ENCODE results near the gene ARL15.

The ARL15 gene

DNA sequence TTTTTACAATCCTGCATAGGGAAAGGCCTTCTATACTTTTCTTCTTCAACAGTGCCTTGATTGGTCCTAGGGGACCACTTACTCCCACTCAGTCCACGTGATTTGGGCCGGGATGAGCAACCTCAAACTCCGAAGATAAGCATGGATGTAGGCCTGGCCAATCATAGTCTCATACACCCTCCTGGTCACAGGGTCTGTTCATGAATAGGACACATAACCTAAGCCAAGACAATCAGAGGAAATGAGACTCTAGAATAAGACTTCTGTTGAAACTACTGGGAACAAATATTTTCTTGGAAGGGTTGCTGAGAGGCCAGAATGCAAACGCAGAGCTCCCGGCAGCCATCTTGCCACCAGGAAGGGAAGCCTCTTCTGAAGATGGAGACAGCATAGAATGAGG, 68.1 kb downstream of the ARL15 start:
- no peak for DNase-seq

DNA sequence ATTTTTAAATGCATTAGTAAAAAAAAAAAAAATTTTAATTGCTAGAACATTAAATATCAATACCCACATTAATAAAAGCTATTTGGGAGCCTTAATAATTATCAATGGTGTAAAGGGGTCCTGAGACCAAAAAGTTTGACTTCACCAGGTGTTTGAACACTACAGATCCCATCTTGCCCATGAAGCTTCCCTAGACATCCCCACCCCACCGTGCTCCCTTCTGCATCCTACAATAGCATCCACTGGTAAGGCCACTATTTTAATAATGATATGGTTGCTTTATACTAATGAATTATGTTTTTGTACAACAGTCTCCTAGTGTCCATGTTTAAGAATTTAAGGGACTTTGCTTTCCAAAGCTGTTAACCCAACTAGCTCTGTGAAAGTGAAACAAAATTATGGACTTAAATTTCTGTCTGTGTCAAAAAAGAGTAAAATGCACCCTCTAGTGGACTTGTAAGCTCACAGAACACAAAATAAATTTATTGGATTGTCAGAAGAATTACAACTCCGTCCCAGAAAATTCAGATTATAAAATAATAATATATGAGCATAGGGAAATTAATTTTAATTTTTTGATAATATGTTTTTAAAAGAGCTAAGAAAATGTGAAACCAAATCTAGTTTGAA, 76.0 kb downstream of the ARL15 start:
- no peak for DNase-seq

DNA sequence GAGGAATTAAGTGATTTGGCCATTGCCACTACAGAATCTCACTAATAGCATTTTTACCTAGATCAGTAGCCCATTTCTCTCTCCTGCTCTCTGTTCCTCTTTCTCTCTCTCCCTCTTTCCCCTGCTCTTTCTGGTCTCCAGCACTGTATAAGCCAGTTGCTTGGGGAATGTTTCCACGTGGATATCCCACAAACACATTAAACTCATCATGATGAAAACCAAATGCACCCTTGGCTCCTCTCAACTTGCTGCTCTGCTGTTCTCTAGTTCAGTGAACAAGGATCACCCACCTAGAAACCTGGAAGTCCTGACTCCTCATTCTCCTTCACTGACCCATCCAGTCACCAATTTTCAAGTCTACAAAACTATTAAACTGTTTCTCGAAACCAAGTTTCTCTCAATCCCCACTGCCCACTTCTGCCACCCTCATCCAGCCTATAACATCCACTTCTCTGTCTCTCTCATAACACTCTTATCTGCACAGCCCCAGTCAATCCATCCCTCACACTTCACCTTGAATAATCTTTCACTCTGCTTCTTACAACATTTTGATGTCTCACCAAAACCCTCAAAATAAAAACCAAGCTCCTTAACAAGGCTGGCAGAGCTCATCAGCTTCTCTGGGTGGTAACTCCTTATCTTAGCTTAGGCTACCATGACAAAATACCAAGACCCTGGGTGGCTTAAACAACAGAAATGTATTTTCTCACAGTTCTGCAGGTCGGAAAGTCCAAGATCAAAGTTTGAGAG, 79.3 kb downstream of the ARL15 start:
- DNase-seq = no peak

DNA sequence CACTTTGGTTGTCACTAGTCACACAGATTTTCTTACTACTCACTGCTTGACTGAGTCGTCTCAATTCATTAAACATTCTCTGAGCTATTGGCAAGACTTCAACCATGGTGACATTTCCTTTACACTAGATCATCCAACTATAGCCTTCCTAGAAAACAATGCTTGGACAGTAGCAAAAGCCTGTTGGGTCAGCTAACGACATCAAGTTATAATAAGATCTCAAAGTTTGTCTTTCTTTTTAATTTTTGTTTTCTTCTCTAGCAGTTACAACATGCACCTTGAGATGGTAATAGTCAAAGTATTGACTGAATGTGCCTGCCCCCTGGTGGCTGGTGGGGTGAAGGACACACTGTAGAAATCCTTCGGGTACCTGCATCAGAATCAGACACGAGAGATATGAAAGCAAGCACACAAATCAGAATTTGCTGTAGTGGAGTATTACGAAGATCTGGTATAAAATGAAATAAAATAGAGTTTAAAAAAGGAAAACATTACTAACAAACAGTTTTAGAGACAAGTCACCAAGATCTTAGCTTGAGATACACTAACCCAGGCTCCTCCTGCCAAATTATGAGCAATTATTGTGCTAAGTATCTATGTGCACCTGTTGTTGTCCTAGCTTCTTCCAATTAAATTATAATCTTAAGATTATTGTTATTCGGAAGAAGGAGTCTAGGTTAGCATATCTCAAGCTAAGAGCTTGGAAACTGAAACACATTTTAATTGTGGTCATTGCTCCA, 81.2 kb downstream of the ARL15 start:
- DNase-seq = peak; percentile 41

DNA sequence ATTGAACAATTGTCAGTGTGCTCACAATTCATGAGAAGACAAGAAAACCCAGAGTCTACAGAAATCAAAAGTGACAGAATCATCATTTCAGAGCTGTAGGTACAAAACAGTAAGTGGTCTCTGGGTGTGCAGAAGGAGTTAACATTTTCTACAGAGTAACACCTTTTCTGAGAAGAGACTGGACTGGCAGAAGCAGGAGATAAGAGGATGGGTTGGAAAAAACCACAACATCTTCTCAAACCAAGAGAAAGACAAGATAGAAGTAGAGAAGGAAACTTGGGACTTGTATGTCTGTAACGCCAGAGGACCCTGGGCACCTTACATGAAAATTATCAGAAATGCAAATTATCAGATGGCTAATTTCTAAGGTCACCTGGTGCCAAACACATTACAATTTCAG, 82.6 kb downstream of the ARL15 start:
- no peak for DNase-seq

DNA sequence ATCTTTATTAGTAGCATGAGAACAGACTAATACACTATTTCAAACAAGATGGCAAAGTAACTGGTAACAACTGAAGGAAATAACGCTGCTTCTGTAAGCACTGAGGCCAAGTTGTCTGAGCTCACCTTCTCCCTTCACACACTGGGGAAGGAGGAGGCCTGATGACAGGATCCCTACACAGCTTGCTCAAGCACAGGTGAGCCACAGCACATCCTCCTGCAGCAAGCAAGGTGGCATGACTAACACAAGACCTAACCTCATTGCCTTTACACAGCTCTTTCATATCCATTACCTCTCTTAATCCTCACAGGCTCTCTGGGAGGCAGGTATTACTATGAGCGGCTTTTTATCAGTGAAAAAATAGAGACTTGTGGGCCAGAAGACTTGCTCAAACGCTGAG, 83.3 kb downstream of the ARL15 start:
- no peak for DNase-seq

DNA sequence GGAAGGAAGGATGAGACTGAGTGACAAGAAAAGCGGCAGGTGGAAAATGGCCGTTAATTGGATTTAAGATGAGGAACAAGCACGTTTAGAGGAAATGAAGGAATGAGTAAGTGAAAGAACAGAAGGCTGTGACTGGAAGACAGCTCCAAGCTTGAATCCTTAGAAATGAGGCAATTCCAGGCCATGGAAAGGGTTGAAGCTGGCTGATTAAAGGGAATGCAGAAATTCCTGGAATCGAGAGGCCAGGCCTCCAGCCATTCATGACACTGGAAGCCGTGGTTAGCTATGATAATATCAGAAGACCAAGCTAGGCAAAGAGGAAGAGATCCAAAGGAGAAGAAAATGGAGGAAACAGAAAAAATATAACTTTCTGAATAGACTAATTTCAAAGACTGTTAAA, 84.2 kb downstream of the ARL15 start:
- DNase-seq = no peak

DNA sequence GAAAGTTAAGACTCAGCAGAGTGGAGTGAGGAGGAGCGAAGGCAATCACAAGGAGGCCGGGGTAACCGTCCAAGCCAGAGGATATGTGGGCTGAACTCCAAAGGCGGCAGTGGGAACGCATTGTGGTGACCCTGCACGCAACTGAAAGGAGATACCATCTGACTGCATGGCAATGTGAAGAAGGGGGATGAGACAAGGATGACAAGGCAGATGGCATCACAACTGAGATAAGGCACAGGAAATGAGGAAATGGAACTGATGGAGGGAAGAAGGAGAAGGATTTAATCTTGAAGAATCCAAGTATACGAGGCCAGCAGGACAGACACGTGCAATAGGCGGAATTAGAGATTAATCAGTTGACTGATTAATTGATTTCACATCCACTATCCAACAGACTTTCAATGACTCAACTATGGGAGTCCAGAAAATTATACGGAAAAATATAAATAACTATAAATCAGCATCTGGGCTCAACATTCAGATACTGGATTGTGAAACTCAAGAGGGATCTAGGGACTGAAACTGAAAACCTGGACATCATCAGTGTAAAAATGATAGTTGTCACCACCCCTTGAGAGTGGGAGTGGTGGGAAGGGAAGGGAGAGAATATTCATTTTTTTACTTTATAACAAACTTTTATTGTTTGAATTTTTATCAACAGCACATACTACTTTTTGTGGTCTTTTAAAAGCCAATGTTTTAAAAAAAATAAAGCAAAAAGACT, 86.1 kb downstream of the ARL15 start:
- no peak for DNase-seq

DNA sequence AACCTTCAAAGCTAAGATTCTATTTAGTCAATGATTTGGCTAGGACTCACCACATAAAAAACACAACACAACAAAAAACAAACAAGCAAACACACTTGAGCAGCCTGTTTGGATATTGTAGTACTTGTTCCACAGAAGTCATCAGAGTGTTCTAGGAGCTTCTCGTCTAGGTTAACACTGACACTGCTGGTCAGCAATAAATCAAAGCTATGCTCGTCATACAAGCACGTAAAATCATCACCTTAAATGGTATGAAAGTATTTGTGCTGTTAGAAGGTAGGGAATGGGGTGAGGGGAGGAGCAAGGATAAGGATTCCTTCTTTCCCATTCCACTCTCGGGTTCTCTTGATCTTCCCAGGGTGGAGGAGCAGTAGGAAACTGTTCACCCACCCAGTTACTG, 88.0 kb downstream of the ARL15 start:
- no peak for DNase-seq

DNA sequence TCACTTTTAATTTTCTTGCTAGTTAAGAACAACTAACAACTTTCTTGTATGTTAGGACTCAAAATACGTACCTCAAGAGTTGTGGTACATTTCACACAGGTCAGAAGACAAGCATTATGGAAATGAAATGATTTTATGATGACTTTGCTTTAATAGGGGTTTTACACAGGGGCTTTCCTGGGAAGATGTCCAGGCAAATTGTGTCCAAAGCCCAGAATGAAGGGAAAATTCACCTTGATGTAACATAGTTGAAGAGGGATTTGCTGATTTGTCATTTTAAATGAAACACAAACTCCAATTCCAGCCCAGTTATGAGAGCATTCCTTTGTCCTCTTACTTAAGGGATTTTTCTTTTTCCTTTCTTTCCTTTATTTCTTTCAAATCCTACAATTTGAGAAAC, 89.2 kb downstream of the ARL15 start:
- no peak for DNase-seq

DNA sequence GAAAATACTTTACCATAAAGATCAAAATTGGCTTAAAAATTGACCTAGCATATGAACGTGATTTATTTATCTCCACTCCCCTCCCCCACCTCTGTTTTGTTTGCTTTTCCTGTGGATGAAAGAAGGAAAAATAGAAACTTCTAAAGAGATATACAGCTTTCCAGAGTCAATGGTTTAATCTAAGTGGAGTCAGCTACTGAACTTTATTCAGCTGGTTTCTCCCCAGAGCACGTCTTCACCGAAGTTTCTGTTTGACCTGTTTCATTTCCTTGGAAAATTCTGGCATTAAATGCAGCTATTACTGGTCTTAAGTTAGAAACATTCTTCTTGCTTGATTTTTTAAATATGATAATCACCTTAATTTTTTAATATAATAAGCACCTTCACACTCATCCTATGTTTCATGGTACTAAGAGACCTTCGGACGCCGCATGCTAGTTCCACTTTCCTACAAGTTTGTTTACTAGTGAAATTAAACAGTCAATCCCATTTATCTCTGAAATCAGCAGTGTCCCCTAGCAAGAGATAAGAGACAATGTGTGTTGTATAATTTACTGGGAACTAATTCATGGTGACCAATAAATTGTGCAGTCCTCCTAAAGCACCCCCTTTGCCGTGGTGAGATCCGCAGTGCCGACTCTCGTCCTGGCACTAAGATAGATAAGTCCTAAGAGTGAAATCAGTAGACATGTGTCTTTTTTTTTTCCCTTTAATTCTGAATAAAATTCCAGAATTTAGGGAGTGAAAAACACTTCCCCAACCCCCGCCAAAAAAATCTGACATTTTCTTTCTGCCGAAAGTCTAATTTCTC, 89.9 kb downstream of the ARL15 start:
- no peak for DNase-seq

DNA sequence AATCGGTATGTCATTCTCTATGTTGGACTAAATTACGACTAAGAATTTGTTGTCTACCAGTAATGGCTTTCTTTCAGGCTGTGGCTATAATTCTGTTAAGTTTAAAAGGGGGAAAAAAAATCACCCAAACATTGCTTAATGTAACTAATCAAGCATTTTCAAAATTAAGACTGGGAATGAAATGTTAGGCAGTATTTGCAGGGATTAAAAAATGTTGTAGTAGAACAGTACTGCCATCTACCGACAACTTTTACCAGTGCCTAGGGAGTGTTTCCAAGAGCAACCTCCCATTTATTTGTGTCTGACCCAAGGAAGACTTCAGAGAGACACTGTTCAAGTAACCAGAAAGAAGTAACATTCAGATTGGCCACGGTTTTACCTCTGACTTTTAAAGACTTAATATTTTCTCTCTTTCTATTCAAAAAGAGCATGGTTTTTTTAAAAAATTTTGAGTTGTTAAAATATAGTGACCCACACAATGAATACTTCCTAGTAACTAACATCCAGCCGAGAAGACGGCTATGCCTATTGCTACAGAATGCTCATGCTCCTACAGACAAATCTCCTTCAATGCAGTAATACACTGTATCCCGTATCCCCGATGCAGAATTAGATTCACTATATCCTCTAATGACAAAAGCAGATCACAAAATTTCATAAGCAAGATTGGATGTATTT, 92.4 kb downstream of the ARL15 start:
- DNase-seq = no peak

DNA sequence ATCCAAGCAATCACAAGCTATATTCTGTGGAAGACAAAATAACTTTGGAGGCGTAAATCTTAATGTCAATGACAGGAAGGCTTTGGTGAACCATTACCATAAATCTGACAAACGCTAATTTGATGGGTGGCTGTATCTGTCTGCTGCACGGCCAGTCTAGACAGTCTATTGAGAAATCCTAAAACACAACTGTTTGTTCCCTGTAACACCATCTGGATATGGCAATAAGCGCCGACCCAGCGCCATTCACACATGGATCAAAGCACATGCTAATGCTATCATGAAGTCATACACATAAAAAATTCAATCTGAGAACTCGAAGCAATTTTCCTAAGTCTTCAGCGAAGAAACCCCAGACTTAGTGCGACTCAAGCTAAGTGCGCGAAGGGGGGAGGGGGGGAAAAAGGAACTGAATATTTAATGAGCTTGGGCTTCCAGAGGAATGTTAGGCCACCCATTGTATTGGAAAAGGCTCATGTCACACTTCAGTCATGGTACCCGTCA, 95.1 kb downstream of the ARL15 start:
- no peak for DNase-seq

DNA sequence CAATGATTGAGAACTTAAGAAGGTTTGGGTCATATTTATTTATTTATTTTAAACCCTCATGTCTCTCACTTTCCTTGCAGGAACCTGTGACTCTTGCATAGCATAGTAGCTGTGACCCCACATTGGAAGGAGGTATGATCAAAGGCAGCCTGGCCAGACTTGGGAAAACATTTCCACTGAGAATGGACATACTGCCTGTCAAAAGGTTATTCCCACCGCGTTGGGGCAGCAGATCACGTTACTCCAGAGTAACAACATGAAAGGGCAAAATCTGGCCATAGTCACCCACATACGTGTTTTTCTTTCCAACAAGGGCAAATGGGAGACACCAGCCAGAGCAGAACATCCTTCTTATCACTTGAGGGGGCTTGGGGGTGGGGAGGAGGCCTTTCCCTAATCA, 95.7 kb downstream of the ARL15 start:
- no peak for DNase-seq

DNA sequence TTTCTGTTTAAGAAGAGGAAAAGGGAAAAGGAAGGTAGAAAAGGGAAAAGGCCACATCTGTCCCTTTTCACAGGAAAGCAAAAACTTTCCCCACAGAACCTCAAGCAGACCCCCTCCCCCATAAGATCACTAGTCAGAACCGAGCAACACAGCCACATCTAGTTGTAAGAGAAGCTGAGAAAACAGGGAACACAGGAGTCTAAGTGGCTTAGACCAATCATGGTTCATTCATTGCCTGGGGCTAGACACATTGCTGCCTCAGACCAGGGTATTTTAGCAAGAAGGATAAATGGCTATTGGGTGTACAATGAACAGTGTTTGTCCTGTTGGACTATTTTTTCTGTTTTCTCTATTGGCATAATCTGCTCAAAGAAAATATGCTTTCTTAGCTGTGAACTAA, 98.0 kb downstream of the ARL15 start:
- no peak for DNase-seq

DNA sequence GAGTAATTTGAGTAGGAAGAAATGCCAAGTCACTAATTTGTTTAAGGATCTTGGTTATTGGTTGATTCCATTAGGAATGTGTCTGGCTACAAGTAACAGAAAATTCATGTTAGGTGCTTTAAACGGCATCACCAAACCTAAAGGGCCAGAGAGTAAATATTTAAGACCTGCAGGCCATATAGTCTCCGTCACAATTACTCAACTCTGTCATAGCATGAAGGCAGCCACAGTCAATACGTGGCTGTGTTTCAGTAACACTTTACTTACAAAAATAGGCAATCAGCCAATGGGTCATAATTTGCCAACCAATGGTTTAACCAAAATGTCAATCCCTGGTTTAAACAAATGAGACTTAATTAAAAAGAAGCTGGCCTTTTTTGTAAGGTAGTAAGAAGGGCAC, 98.5 kb downstream of the ARL15 start:
- DNase-seq = no peak

DNA sequence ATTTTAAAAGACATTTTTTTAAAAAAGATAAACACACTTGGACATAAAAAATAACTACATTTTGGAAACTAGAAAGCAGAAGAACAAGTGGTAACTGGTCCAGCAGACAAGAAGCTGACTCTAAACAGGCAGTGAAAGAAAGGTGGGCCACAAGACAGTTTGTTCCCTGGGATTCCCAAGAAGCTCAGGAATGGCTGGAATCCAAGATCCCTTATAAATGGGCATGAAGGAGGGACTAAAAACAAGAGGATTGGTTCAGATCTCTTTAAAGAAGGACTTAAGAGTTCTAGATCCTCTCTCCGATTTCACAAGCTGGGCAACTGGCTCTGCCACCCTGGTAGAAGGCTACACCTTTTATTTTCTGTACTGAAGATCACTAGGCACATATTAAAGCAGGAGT, 102.8 kb downstream of the ARL15 start:
- DNase-seq = no peak

DNA sequence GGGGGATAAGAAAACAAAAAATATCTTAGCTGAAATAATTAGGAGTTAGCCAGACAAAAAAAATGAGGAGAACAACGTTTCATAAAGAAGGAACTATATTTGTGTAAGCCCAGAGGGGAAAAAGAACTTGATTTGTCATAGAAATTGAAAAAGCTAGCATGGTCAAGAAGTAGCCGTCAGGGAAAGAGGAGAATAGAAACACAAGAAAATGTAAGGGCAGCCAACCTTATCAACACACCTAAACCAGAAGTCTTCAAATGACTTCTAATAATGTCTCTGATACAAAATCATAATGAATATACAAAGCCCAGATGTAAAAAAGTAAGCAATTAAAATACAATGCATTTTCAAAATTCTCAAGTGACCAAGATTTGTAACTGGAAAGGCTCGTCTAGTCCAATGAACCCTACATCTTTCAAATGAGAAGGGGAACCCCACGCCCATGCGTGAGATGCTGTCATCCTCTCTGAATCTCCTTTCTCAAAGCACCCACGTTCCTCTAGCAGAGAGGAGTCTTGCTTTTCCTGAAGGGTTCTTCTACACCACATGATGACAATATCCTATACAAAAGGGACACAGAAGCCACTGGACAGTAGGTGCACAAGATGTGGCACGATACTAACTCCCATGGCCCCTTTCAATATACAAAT, 103.7 kb downstream of the ARL15 start:
- DNase-seq = no peak

DNA sequence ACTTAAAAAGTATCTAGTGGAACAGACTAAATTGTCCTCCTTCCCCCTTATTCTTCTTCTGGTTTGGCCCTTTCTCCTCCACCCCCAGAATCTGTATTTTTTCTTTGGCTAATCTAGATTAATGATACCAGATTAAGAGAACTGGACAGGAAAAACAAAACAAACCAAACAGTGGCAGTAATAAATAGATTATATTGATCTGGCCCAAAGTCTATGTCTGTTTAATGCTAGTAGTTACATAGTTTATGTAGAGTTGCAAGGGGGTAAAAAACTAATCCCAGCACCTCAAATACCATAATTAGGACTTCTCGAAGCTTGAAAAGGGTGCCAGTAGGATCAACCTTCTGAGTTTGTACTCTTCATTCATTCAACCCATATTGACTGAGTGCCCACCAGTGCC, 104.5 kb downstream of the ARL15 start:
- no peak for DNase-seq

DNA sequence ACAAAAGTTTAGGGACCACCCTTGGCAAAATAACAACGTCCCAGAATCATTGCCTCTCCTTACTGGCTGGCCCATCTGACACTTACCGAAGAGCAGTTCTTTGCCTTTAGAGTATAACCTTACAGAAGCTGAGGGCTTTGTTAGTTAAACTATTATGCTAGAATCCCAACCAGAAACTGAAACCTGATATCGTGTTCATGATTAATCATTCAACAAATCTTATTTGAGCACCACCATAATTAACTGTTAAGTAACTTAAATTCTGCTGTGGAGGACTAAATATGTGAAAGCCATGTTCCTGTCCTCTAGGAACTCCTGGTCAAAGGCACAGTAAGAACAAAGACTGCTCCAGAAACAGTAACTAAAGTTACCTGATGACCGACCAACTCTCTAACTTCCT, 104.9 kb downstream of the ARL15 start:
- no peak for DNase-seq

DNA sequence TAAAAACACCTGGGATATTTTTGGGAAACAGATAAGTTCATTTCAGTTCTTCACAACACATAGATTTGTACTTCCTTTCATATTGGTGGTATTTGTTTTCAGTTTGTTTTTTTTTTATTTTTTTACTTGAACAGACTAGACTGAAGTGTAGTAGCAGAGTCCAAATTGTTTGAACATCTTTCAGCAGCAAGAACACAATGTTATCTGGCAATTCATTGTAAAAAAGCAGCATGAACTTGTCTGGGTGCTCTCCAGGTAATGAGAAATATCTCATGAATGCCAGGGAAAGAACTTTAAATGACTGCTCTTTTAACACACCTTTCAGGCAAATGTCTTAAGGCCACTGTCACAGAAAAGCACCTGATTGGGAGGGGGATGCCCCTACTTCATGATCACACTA, 113.4 kb downstream of the ARL15 start:
- no peak for DNase-seq

Measured in CD4-positive, alpha-beta T cell treated with Interleukin-15 for 1 hour (primary cell).